Measurements from ENCODE around the gene TLE6. TPM values are rescaled to one million over a fixed set of nuclear protein-coding genes. Genes with fewer than 3 reads are reported as not detected.
"Not testable (repeated sequence)": the region's sequence is repeated elsewhere in the genome, so short reads cannot be mapped to it uniquely, and the experiment has no call there.

Gene TLE6
- total RNA-seq, 2 experiments from 2014 or later = 2.4 to 3.2 TPM

- H3K4me1 Mint-ChIP-seq = peaks cover 6% of the 10 kb centered on the region
- no peaks in the 10 kb centered on the region for H3K27me3 Mint-ChIP-seq
- H3K36me3 Mint-ChIP-seq = no peaks in the 10 kb centered on the region
- no peak overlapping the region for H3K4me3 Mint-ChIP-seq
- H3K9me3 Mint-ChIP-seq = no peaks in the 10 kb centered on the region
- DNase-seq = no peak
- no peak overlapping the region for H3K27ac Mint-ChIP-seq
Measured at GRCh38 chr19:2963122-2963521, 14.2 kb upstream of the TLE6 start.

- H3K27me3 Mint-ChIP-seq, H3K9me3 Mint-ChIP-seq, H3K4me1 Mint-ChIP-seq, H3K36me3 Mint-ChIP-seq, DNase-seq, H3K27ac Mint-ChIP-seq, H3K4me3 Mint-ChIP-seq: not testable (repeated sequence)
Measured at GRCh38 chr19:2963631-2964030, 13.7 kb upstream of the TLE6 start.

GRCh38 chr19:2964874-2965273 is 12.5 kb upstream of the TLE6 start:
- DNase-seq = no peak
- Mint-ChIP-seq H3K36me3 (no peaks in the 10 kb centered on the region), H3K4me1 (peaks cover 6% of the 10 kb centered on the region), H3K9me3 (no peaks in the 10 kb centered on the region), H3K27me3 (no peaks in the 10 kb centered on the region), H3K27ac (no peak overlapping the region), H3K4me3 (no peak overlapping the region)

GRCh38 chr19:2967972-2968371 is 9.4 kb upstream of the TLE6 start:
- Mint-ChIP-seq H3K27ac (no peak overlapping the region), H3K36me3 (no peaks in the 10 kb centered on the region), H3K27me3 (no peaks in the 10 kb centered on the region), H3K4me1 (peaks cover 1% of the 10 kb centered on the region), H3K4me3 (no peak overlapping the region), H3K9me3 (no peaks in the 10 kb centered on the region)
- DNase-seq = no peak

- Mint-ChIP-seq H3K27ac (no peak overlapping the region), H3K36me3 (no peaks in the 10 kb centered on the region), H3K27me3 (peaks cover under 1% of the 10 kb centered on the region), H3K4me3 (no peak overlapping the region), H3K4me1 (peaks cover under 1% of the 10 kb centered on the region), H3K9me3 (no peaks in the 10 kb centered on the region)
- no peak for DNase-seq
Measured at GRCh38 chr19:2969104-2969504, 8.3 kb upstream of the TLE6 start.

GRCh38 chr19:2970201-2970835 is 7.0 kb upstream of the TLE6 start:
- Mint-ChIP-seq H3K36me3 (no peaks in the 10 kb centered on the region), H3K27me3 (peaks cover 5% of the 10 kb centered on the region), H3K27ac (no peak overlapping the region)

GRCh38 chr19:2973229-2973628 is 4.1 kb upstream of the TLE6 start:
- no peaks in the 10 kb centered on the region for H3K9me3 Mint-ChIP-seq
- peaks cover 5% of the 10 kb centered on the region for H3K27me3 Mint-ChIP-seq
- H3K4me1 Mint-ChIP-seq = peaks cover 12% of the 10 kb centered on the region
- no peak overlapping the region for H3K4me3 Mint-ChIP-seq
- H3K36me3 Mint-ChIP-seq = no peaks in the 10 kb centered on the region
- no peak for DNase-seq
- H3K27ac Mint-ChIP-seq = no peak overlapping the region

More at GRCh38 chr19:2970201-2970835, 7.0 kb upstream of the TLE6 start:
- DNase-seq = no peak
- Mint-ChIP-seq H3K4me1 (peaks cover 6% of the 10 kb centered on the region), H3K9me3 (no peaks in the 10 kb centered on the region), H3K4me3 (no peak overlapping the region)

GRCh38 chr19:2974342-2975041 is 2.9 kb upstream of the TLE6 start:
- H3K4me1 Mint-ChIP-seq = peaks cover 12% of the 10 kb centered on the region
- H3K36me3 Mint-ChIP-seq = no peaks in the 10 kb centered on the region
- H3K27me3 Mint-ChIP-seq = peaks cover 5% of the 10 kb centered on the region
- H3K9me3 Mint-ChIP-seq = no peaks in the 10 kb centered on the region
- DNase-seq = peak; percentile 33
- H3K27ac Mint-ChIP-seq = peak overlapping the region; percentile 51
- no peak overlapping the region for H3K4me3 Mint-ChIP-seq

GRCh38 chr19:2976609-2977000 is 759 bp upstream of the TLE6 start:
- Mint-ChIP-seq H3K4me1 (peaks cover 12% of the 10 kb centered on the region), H3K36me3 (no peaks in the 10 kb centered on the region), H3K27me3 (peaks cover 6% of the 10 kb centered on the region), H3K27ac (no peak overlapping the region), H3K4me3 (peak overlapping the region; percentile 91), H3K9me3 (no peaks in the 10 kb centered on the region)
- no peak for DNase-seq

GRCh38 chr19:2977746-2978138 is 378 bp downstream of the TLE6 start:
- Mint-ChIP-seq H3K27ac (no peak overlapping the region), H3K4me1 (peaks cover 12% of the 10 kb centered on the region), H3K4me3 (peak overlapping the region; percentile 91), H3K36me3 (no peaks in the 10 kb centered on the region), H3K27me3 (peaks cover 10% of the 10 kb centered on the region), H3K9me3 (no peaks in the 10 kb centered on the region)
- DNase-seq = no peak

GRCh38 chr19:2978166-2978767 is 903 bp downstream of the TLE6 start:
- Mint-ChIP-seq H3K9me3 (no peaks in the 10 kb centered on the region), H3K4me3 (peak overlapping the region; percentile 91), H3K27me3 (peaks cover 14% of the 10 kb centered on the region), H3K4me1 (peaks cover 12% of the 10 kb centered on the region), H3K36me3 (no peaks in the 10 kb centered on the region), H3K27ac (no peak overlapping the region)
- DNase-seq = no peak

GRCh38 chr19:2978772-2979171 is 1.4 kb downstream of the TLE6 start:
- Mint-ChIP-seq H3K36me3 (no peaks in the 10 kb centered on the region), H3K27me3 (peaks cover 19% of the 10 kb centered on the region)

GRCh38 chr19:2981898-2982297 is 4.5 kb downstream of the TLE6 start:
- Mint-ChIP-seq H3K4me1 (peaks cover 2% of the 10 kb centered on the region), H3K27ac (no peak overlapping the region), H3K4me3 (no peak overlapping the region), H3K9me3 (no peaks in the 10 kb centered on the region), H3K27me3 (peaks cover 21% of the 10 kb centered on the region), H3K36me3 (no peaks in the 10 kb centered on the region)
- DNase-seq = no peak

More at GRCh38 chr19:2978772-2979171, 1.4 kb downstream of the TLE6 start:
- H3K4me1 Mint-ChIP-seq = peaks cover 12% of the 10 kb centered on the region
- no peak overlapping the region for H3K4me3 Mint-ChIP-seq
- H3K9me3 Mint-ChIP-seq = no peaks in the 10 kb centered on the region
- H3K27ac Mint-ChIP-seq = no peak overlapping the region
- DNase-seq = no peak

- H3K36me3 Mint-ChIP-seq = no peaks in the 10 kb centered on the region
- no peak overlapping the region for H3K27ac Mint-ChIP-seq
- H3K9me3 Mint-ChIP-seq = no peaks in the 10 kb centered on the region
- H3K27me3 Mint-ChIP-seq = peaks cover 21% of the 10 kb centered on the region
- H3K4me3 Mint-ChIP-seq = no peak overlapping the region
- no peak for DNase-seq
- no peaks in the 10 kb centered on the region for H3K4me1 Mint-ChIP-seq
Measured at GRCh38 chr19:2982561-2982960, 5.2 kb downstream of the TLE6 start.

- H3K4me1 Mint-ChIP-seq = no peaks in the 10 kb centered on the region
Measured at GRCh38 chr19:2982983-2983350, 5.6 kb downstream of the TLE6 start.

More at GRCh38 chr19:2982983-2983350, 5.6 kb downstream of the TLE6 start:
- Mint-ChIP-seq H3K4me3 (no peak overlapping the region), H3K27ac (no peak overlapping the region), H3K9me3 (no peaks in the 10 kb centered on the region), H3K36me3 (no peaks in the 10 kb centered on the region), H3K27me3 (peaks cover 21% of the 10 kb centered on the region)
- no peak for DNase-seq

All from activated naive CD8-positive, alpha-beta T cell treated with anti-CD3 and anti-CD28 coated beads for 36 hours (primary cell).